ENCODE results near the gene FAM120A.

The FAM120A gene

GRCh38 chr9:93567271-93567959 is 115.9 kb downstream of the FAM120A start:
- peak overlapping the region; percentile 91 for H3K27ac ChIP-seq
- TF ChIP-seq CTCF (conservative IDR thresholded peaks at IDR 0.05) (no peak), ZFX (IDR thresholded peaks at IDR 0.05) (no peak)

GRCh38 chr9:93568169-93568568 is 116.7 kb downstream of the FAM120A start:
- TF ChIP-seq CTCF (conservative IDR thresholded peaks at IDR 0.05) (no peak), ZFX (IDR thresholded peaks at IDR 0.05) (no peak)
- no peak overlapping the region for H3K27ac ChIP-seq

GRCh38 chr9:93569621-93570174 is 118.2 kb downstream of the FAM120A start:
- TF ChIP-seq CTCF (conservative IDR thresholded peaks at IDR 0.05) (no peak), ZFX (IDR thresholded peaks at IDR 0.05) (no peak)
- H3K27ac ChIP-seq, result no peak overlapping the region

GRCh38 chr9:93572221-93572620 is 120.7 kb downstream of the FAM120A start:
- TF ChIP-seq ZFX (IDR thresholded peaks at IDR 0.05) (no peak), CTCF (conservative IDR thresholded peaks at IDR 0.05) (no peak)
- H3K27ac ChIP-seq, result no peak overlapping the region

- TF ChIP-seq ZFX (IDR thresholded peaks at IDR 0.05) (no peak), CTCF (conservative IDR thresholded peaks at IDR 0.05) (no peak)
- no peak overlapping the region for H3K27ac ChIP-seq
Observed at GRCh38 chr9:93572636-93573515, 121.4 kb downstream of the FAM120A start.

GRCh38 chr9:93573516-93573828 is 122.0 kb downstream of the FAM120A start:
- TF ChIP-seq ZFX (IDR thresholded peaks at IDR 0.05), result no peak
- no peak for TF ChIP-seq CTCF (conservative IDR thresholded peaks at IDR 0.05)
- no peak overlapping the region for H3K27ac ChIP-seq

All from C4-2B (cell line).